HG03060 (cell line): Measurements from ENCODE around the gene COPE.

Source experiments
- ATAC-seq: cut with Tn5 transposase; IDR thresholded peaks from one replicate; pipeline ENCODE4 v1.9.1; 2021; ENCODE audit warnings: low read depth, moderate number of reproducible peaks; ENCODE audit not compliant: unreplicated experiment

COPE gene

GRCh38 chr19:18856385-18857126 lies 62.6 kb downstream of the COPE start:
- no peak for ATAC-seq

GRCh38 chr19:18855647-18856384 lies 63.4 kb downstream of the COPE start:
- ATAC-seq: no peak

GRCh38 chr19:18854982-18855381 lies 64.2 kb downstream of the COPE start:
- ATAC-seq: no peak

- ATAC-seq: no peak
Observed at GRCh38 chr19:18853755-18854427, 65.3 kb downstream of the COPE start.

- no peak for ATAC-seq
Observed at GRCh38 chr19:18852648-18853047, 66.5 kb downstream of the COPE start.

- ATAC-seq: no peak
Observed at GRCh38 chr19:18851673-18852325, 67.4 kb downstream of the COPE start.

- no peak for ATAC-seq
Observed at GRCh38 chr19:18850471-18851375, 68.5 kb downstream of the COPE start.

GRCh38 chr19:18849838-18850400 lies 69.3 kb downstream of the COPE start:
- no peak for ATAC-seq
